DND-41 (cell line): ENCODE results near the gene KRTAP5-1.

Source experiments
- ATAC-seq: fragments of 200-7000 bp; cut with Tn5 transposase; 3 replicates; pipeline ENCODE4 v1.9.1; 2021; ENCODE audit warnings: low read depth; ENCODE audit not compliant: insufficient read depth
- DNase-seq: peaks from one replicate; pipeline ENCODE4 v3.0.0-alpha.2; 2020
- H2AFZ ChIP-seq: 2 replicates; pipeline ENCODE4 v1.6.0; 2012; ENCODE audit warnings: low read depth, low read length
- H3K27ac ChIP-seq: 2 replicates; pipeline ENCODE4 v1.5.1; 2012; ENCODE audit warnings: low read length, inconsistent platforms
- H3K27me3 ChIP-seq: fragments of 200-600 bp; sonication (generic); 2 replicates; pipeline ENCODE4 v1.6.0; 2012; ENCODE audit warnings: low read length, mild to moderate bottlenecking, inconsistent platforms; ENCODE audit not compliant: insufficient read depth, poor library complexity
- H3K36me3 ChIP-seq: 2 replicates; pipeline ENCODE4 v1.5.1; 2012; ENCODE audit warnings: low read length, inconsistent platforms; ENCODE audit not compliant: insufficient read depth
- H3K4me1 ChIP-seq: 2 replicates; pipeline ENCODE4 v1.5.1; 2012; ENCODE audit warnings: mild to moderate bottlenecking, low read length; ENCODE audit not compliant: insufficient read depth
- H3K4me2 ChIP-seq: 2 replicates; pipeline ENCODE4 v1.6.0; 2012; ENCODE audit warnings: mild to moderate bottlenecking, moderate library complexity, low read length, inconsistent platforms; ENCODE audit not compliant: insufficient read depth
- H3K4me3 ChIP-seq, 2 experiments: fragments of 200-600 bp in 1 of 2; shearing (Covaris generic) in 1 of 2; 2 replicates each; pipeline ENCODE4 v1.5.1; 2012 to 2016; ENCODE audit warnings: inconsistent platforms in 2 of 2, low read length in 2 of 2, mild to moderate bottlenecking in 2 of 2, low read depth in 1 of 2, moderate library complexity in 1 of 2
- H3K79me2 ChIP-seq: 2 replicates; pipeline ENCODE4 v1.6.0; 2012; ENCODE audit warnings: low read length, inconsistent platforms; ENCODE audit not compliant: insufficient read depth
- H3K9ac ChIP-seq: 2 replicates; pipeline ENCODE4 v1.6.0; 2012; ENCODE audit warnings: low read depth, mild to moderate bottlenecking, inconsistent platforms, low read length, moderate library complexity
- H3K9me3 ChIP-seq: 2 replicates; pipeline ENCODE4 v1.5.1; 2012; ENCODE audit warnings: low read length, moderate library complexity, mild to moderate bottlenecking, inconsistent platforms; ENCODE audit not compliant: insufficient read depth, severe bottlenecking
- H4K20me1 ChIP-seq: 2 replicates; pipeline ENCODE4 v1.6.0; 2012; ENCODE audit warnings: low read length; ENCODE audit not compliant: insufficient read depth
- CTCF ChIP-seq: IDR thresholded peaks from 2 replicates; pipeline ENCODE4 v1.5.1; 2012; ENCODE audit warnings: borderline replicate concordance, low read length, moderate library complexity, mild to moderate bottlenecking; ENCODE audit not compliant: poor library complexity, severe bottlenecking; ENCODE audit errors: extremely low read depth
- EZH2 ChIP-seq: IDR thresholded peaks from 3 replicates; pipeline ENCODE4 v1.6.1; 2012; ENCODE audit warnings: borderline replicate concordance, low read depth, mild to moderate bottlenecking, moderate library complexity, low read length, inconsistent platforms; ENCODE audit not compliant: severe bottlenecking

KRTAP5-1 gene

GRCh38 chr11:1563149-1563638 is 21.9 kb downstream of the KRTAP5-1 start:
- Histone ChIP-seq H3K4me3 (no peak overlapping the region), H3K27ac (no peak overlapping the region), H3K36me3 (no peaks in the 10 kb centered on the region), H3K9ac (no peak overlapping the region), H3K4me1 (no peaks in the 10 kb centered on the region), H3K27me3 (peaks cover 10% of the 10 kb centered on the region), H3K4me2 (no peak overlapping the region), H2AFZ (no peak overlapping the region), H3K9me3 (no peaks in the 10 kb centered on the region), H4K20me1 (peaks cover 23% of the 10 kb centered on the region), H3K79me2 (no peaks in the 10 kb centered on the region)
- no peak for ATAC-seq
- no peak for TF ChIP-seq EZH2
- DNase-seq = no peak

- Histone ChIP-seq H3K27me3 (peaks cover 10% of the 10 kb centered on the region), H3K79me2 (no peaks in the 10 kb centered on the region), H3K4me2 (no peak overlapping the region), H3K4me1 (no peaks in the 10 kb centered on the region), H3K9me3 (no peaks in the 10 kb centered on the region), H3K4me3 (no peak overlapping the region), H4K20me1 (peaks cover 21% of the 10 kb centered on the region), H3K36me3 (no peaks in the 10 kb centered on the region), H2AFZ (no peak overlapping the region), H3K27ac (no peak overlapping the region), H3K9ac (no peak overlapping the region)
- no peak for TF ChIP-seq EZH2
- TF ChIP-seq CTCF = no peak
- DNase-seq (no peak), ATAC-seq (no peak)
These were observed 22.5 kb downstream of the KRTAP5-1 start for GRCh38 chr11:1562469-1563148.

DNA sequence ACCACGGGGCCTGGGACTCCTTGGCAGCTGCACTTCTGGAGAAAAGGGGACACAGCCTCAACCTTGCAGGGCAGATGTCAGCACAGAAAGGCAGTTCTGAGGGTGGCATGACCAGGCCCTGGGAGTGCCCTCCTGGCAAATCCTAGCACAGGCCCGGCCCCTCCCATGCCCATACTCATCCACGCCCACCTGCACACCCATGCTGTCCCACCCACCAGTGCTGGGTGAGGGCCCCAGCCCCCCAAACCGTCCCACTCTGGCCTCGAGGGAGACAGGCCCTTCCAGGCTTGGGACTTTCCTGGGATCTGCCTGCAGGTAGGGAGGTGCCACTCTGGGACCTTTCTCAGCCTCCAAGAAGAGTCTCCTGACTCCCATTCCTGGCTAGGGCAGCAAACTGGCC is 23.1 kb downstream of the KRTAP5-1 start:
- no peak for TF ChIP-seq CTCF
- TF ChIP-seq EZH2 = no peak

GRCh38 chr11:1561266-1561665 is 23.8 kb downstream of the KRTAP5-1 start:
- no peaks in the 10 kb centered on the region for H3K9me3 ChIP-seq
- DNase-seq (no peak), ATAC-seq (no peak)
- no peak overlapping the region for H3K4me2 ChIP-seq
- H3K27me3 ChIP-seq = peaks cover 10% of the 10 kb centered on the region
- no peak overlapping the region for H3K4me3 ChIP-seq
- no peak overlapping the region for H2AFZ ChIP-seq
- no peak overlapping the region for H3K9ac ChIP-seq
- H3K79me2 ChIP-seq = no peaks in the 10 kb centered on the region
- peaks cover 20% of the 10 kb centered on the region for H4K20me1 ChIP-seq
- H3K36me3 ChIP-seq = no peaks in the 10 kb centered on the region
- H3K4me1 ChIP-seq = no peaks in the 10 kb centered on the region
- TF ChIP-seq EZH2 = no peak
- no peak for TF ChIP-seq CTCF
- H3K27ac ChIP-seq = no peak overlapping the region

More for the DNA sequence above, 23.1 kb downstream of the KRTAP5-1 start:
- H4K20me1 ChIP-seq = peaks cover 20% of the 10 kb centered on the region
- no peak for ATAC-seq
- no peaks in the 10 kb centered on the region for H3K9me3 ChIP-seq
- no peak overlapping the region for H3K9ac ChIP-seq
- H3K4me1 ChIP-seq = no peaks in the 10 kb centered on the region
- DNase-seq = no peak
- no peak overlapping the region for H3K4me3 ChIP-seq
- H3K4me2 ChIP-seq = no peak overlapping the region
- H3K79me2 ChIP-seq = no peaks in the 10 kb centered on the region
- no peak overlapping the region for H2AFZ ChIP-seq
- no peaks in the 10 kb centered on the region for H3K36me3 ChIP-seq
- H3K27ac ChIP-seq = no peak overlapping the region
- H3K27me3 ChIP-seq = peaks cover 10% of the 10 kb centered on the region
